HG03280 (cell line): Measurements from ENCODE around the gene SH3BP2.

Experiments used
- ATAC-seq: cut with Tn5 transposase; IDR thresholded peaks from one replicate; pipeline ENCODE4 v1.9.1; 2021; ENCODE audit warnings: mild to moderate bottlenecking, moderate library complexity; ENCODE audit not compliant: unreplicated experiment

SH3BP2 gene

DNA sequence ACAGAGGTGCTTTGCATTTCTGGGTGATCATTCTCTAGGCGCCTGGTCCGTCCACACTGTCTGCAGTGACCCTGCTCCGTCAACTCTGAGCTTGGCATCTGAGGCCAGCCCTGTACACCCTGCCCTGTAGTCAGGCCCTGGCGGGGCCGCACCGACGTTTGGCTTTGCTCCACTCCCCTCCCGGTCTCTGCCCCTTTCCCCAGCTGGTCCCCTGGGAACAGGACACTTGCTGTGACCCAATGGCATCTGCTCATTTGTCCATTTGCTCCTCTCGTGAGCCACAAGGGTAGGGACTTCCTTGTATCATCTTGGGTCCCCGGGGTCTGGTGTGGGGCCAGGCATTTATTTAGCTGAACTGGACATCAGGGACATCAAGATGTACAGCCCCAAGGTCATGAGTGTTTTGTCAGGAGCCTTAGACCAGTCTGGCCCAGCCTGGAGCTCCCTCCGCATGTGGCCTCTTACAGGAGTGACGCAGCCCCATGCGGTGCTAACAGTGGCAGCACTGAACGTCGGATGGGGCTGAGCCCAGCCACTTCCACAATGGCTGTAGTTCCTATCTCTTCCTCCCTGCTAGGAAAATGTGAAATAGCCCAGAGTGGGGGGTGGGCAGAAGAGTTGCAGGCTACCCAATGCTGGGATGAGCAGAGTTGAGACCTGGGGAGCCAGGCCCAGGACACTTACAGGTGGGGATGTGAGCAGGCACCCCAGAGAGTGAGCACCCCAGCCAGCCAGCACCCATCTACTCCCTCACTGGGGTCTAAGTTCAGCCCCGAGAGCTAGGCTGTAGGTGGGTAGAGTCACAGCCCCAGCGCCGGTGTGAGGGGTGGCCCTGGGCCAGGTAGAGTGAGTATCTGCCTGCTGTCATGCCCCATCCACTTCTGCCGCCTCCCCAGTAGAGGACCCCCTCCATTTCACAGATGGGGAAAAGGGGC, 2.0 kb upstream of the SH3BP2 start:
- no peak for ATAC-seq

DNA sequence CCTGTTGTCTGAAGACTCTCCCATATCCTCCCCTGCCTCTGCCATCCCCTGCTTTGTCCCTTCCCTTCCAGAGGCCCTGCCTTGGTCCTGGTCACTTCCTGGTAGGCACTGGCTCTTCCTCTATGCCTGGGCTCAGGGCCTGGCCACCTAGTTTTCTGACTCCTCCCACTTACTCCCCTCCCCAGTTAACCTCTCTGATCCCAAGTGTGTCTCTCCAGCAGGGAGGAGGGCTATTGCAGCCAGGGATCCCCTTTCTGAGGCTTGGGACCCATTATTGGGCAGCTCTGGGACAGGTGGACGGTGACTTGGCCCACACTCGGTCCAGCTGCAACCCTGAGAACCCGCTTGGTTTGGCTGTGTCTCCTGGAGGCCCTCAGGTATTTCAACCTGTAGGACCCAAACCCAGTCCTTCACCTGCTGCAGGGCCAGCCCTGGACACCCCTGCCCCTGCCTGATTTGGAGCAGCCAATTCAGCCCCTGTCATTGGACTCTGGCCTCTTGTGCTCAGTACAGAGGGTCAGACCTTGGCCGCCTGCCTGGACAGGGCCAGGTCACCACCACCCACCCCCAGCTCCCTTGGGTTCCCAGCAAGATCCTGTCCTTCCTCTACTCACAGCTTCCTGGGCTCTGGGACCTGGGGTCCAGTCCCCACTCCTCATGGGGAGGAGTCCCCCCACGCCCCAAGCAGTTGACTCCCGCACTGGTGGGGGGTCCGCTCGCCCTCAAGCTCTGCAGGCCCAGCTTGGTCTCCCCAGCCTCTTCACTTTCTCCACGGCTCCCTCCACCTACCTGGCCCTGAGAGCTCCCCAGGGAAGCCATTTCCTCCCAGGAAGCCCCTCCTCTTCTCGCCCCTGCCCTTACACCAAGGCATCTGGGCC, 1.1 kb upstream of the SH3BP2 start:
- ATAC-seq = no peak

GRCh38 chr4:2792396-2792710, 532 bp upstream of the SH3BP2 start:
- ATAC-seq = no peak

GRCh38 chr4:2793586-2794485, 951 bp downstream of the SH3BP2 start:
- no peak for ATAC-seq

DNA sequence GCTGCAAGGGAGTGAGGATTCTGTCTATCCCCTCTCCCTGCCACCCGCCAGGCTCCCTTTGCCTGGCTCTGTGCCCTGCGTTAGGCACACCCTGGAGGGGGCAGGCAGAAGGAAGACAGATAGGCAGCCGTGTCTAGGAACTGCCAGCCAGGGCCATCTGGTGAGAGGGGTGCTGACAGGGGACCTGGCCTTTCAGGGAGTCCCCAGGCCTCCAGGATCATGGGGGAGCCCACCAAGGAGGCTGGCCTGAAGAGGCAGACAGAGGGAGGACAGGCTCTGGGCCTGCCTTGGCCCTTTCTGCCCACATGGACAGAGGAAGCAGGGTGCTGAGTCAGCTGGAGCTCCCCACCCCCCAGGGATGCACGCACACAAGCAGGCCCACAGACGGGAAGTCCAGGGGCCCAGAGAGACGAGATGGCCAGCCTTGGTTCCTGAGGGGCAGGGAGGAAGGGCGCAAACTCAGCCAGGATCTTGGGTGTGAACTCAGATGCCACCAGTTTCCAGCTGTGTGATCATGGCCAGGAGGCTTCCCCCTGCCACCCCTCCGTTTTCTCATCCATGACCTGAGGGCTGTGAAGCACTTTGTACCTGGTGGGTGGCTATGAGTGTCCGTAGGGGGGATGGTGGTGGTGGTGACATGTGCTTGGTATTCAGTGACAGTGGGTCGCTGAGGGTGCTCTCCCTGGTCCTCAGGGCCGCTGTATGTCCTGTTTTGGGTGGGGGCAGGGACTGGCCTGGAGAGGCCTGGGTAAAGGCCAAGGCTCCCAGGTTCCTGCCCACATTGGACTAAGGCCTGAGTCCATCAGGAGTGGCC, 1.8 kb downstream of the SH3BP2 start:
- ATAC-seq = no peak

- ATAC-seq = no peak
Measured at GRCh38 chr4:2795300-2795892, 2.5 kb downstream of the SH3BP2 start.

- no peak for ATAC-seq
Measured at GRCh38 chr4:2795893-2796848, 3.3 kb downstream of the SH3BP2 start.

DNA sequence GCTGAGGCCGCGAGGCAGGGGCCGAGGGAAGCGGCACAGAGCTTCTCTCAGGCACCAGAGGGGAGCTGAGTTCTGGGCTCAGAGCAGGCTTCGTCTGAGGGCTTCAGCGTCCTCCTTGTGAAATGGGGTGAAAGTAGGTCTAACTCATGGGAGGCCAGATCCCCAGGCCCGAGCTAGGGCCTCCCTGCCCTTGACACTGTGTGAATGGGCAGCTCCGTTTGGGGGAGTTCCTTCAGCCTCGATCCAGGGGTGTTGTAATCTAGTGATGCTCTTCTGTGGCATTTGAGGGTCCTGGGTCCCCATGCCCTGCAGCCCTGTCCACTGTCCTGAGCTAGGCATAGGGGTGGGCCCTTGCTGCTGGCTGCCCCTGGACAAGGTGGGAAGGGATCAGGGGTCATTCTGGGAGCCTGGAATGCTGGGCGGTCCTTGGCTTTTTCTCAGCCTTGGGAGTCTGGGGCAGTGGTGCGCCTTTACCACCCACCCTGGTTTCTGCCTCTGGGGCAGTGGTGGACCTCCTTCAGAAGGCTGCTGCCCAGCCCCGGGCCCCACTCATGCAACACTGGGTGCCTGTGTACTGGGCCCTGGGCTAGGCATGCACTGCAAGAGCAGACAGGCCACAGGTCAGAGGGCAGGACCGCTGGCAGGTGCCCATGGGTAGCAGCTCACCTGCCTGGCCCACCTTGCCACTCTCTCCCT, 4.1 kb downstream of the SH3BP2 start:
- ATAC-seq = no peak

DNA sequence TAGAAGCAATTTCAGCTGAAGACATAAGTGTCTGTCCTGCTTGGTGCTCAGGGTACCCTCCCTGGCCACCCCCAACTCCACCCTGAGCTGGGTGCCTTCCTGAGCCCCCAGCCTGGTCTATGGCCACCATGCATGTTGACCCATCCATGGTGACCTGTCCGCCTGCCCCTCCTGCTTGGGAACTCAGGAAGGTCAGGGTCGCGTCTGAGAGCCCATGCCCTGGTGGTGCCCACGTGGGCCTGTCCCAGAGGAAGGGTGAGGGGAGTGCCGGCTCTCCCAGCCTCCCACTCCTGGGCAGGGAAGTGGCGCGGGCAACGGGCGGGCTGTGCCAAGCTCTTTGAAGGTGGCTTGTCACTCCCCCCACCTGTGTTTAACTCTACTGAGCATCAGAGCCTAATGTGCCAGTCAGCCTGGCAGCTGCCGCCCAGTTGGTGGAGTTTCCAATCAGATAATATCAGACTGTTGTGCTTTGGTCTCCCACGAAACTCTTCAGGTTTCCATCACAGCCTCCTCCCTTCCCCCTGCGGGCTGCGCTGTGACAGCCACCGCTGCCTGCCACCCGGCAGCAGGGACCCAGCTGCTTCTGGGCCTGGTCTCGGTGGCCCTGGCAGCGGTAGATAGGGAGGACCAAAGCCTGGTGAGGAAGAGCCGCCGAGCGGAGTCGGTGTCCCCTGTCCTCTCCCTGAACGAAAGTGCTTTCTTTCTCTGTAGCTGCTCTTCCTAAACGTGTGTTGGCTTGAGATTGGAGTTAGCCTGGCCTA, 4.8 kb downstream of the SH3BP2 start:
- ATAC-seq = no peak

- no peak for ATAC-seq
Measured at GRCh38 chr4:2798399-2799223, 5.7 kb downstream of the SH3BP2 start.

DNA sequence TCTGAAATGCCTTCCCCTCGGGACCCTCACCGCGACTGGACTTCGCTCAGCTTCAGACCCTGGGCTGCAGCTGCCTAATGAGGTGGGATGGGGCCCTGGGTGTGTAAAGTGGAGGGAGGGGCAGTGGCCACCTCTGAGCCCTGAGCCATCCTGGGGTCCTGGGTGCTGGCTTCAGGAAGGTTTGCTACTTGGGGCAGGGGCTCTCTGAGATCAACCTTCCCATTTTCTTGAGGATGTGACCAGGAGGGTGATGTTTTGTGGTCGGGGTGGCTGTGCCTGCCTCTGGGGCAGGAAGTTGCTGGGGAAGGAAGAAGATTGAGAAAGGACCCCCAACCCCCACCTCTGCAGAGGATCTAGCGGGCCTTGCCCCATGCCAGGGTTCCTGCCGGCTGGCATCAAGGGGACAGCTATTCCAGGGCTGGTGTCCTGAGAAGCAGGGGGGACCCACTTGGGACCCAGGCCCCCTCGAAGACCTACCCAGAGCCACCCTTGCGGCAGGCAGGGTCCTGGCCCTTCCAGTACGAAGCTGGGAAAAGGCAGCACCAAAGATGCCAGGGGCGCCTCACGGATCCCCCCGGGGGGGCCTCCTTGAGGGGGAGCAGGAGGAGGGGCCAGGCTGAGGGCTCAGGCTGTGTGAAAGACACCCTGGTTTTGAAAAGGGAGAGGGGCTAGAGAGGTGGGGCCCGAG, 6.5 kb downstream of the SH3BP2 start:
- ATAC-seq = no peak

DNA sequence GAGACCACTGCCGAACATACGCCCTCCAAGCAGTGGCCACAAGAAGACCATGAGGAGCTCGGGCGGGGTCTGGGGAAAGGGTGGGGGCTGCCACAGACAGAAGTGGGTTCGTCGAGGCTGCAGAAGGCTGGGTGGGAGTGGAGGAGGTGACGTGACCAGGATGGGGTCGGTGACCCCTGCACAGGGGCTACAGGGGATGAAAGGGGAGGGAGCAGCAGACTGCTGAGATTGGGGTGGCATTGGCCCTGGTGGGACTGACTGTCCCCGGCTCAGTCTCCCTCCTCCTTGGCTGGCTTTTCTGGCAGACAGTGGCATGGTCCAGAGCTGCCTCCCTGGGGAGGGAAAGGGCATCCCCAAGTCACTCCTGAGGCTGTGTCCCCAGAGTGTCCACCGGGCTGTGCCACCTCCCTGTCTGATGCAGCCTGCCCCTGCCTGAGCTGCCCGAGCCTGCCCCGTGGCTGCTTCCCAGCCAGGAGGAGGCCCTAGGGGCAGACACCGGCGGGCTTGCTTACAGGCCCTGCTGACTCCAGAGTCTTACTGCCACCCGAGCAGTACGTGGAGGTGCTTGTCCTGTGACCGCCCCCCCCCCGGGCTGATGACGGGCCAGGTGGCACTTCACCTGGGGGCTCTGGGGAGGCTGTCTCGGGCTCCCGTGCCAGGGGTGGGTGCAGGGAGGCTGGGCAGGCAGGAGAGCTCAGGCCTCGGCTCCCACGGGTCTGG, 7.2 kb downstream of the SH3BP2 start:
- ATAC-seq = no peak

- no peak for ATAC-seq
Measured at GRCh38 chr4:2800691-2801596, 8.1 kb downstream of the SH3BP2 start.
